ENCODE measurements around the gene BARX2.

BARX2 gene

DNA sequence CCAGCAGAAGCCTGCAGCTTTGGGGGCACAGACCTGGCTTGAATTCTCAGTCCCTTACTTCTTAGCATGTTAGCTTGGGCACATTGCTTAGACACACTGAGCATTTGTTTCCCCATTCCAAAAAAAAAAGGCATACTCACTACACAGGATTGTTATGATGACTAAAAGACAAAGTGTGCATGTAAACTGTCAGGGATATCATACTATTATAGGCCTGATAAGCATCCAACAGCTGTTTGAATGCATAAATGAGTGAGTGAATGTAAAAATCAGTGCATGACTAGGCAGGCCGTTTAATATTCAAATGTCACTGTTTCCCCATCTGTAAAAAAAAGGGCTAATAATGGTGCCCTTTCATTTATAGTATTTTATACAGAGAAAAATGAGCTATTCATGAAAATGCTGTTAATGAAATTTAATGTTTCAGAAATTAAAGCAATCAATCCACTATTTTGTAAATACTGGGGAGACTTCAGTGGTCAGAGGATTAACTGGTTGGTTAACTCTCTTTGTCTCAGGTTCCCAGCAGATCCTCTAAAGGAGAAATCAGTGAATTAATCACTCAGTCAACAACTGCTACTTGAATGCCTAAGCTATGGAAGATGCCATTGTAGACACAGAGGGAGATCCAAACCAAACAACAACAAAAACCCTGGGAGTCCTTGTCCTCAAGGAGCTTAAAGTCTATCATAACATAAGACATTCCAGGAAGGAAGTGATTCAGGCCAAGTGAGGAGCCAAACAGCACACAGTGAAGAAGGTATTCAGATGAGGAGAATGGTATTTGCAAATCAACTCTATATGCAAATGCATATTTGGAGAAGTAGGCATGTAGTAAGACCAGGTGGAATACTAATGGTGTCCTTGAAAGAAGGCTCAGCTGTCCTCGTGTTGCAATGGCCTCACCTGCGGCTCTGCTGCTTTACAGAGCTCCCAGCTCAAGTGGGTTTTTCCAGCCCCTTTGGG lies 26.8 kb downstream of the BARX2 start:
- DNase-seq: no peak

- DNase-seq: no peak
Measured at GRCh38 chr11:129404731-129405130, 29.1 kb downstream of the BARX2 start.

DNA sequence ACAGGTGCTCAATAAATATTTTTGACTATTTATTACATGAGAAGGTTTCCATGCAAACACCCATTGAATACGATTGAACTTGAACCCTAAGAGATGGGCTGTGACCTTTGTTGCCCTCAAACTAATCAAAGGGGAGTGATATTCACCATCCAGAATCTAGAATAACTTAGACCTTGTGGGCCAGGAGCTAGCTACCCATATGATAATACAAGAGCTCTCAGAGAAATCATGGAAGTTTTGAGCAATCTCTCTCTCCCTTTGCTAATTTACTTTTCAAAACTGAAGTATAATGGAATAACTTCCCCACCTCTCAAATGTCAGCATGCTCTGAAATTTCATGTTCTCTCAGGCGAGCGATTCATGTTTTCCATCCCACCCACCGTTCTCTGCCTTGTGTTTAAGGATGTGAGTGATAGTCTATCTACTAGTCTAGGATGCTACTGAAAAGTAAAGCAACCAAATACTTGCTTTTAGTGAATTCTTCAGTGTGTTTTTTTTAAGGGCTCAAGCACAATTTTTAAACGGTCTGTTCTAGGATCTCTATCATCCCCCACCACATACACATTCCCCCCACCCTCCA lies 33.3 kb downstream of the BARX2 start:
- DNase-seq: no peak

DNA sequence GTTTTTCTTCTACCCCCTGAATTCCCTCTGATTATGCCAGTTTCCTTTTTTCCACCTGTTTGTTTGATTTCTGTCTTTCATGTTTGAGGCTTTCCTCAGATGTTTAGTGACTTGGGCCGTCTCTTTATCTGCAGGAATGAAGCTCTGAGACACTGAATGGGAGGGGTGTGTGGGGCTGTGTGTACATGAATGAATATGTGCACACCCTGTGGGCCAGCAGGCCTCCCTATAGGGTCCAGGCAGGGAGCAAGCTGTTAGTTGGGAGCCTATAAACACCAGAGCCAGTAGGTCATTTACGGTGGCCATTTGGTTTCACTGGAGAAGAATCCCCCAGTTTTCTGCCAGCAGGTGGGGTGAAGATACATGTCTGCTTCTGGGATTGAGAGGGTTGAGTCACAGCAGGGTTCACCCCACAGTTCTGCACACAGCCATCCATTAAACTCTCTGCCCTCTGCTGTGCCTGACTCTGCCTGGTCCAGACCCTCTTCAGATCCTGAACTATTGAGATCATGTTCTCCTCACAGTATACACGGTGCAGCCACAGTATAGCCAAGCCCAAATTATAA lies 34.8 kb downstream of the BARX2 start:
- no peak for DNase-seq

DNA sequence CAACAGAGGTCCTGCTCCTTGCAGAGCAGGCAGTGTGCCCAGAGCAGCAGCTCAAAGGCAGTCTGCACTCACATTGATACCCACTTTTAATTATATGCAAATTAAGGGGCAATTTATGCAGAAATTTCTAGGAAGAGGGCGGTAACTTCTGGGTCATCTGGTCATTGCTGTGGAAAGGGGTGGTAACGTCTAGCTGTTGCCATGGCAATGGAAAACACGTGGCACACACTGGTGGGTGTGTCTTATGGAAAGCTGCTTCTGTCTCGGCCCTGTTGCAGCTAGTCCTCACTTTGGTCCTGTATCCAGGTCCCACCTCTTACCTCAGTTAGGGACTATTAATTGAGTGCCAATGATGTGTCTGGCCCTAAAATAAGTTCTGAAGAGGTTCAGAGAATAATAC lies 36.8 kb downstream of the BARX2 start:
- no peak for DNase-seq

GRCh38 chr11:129414144-129414872 lies 38.7 kb downstream of the BARX2 start:
- DNase-seq: no peak

DNA sequence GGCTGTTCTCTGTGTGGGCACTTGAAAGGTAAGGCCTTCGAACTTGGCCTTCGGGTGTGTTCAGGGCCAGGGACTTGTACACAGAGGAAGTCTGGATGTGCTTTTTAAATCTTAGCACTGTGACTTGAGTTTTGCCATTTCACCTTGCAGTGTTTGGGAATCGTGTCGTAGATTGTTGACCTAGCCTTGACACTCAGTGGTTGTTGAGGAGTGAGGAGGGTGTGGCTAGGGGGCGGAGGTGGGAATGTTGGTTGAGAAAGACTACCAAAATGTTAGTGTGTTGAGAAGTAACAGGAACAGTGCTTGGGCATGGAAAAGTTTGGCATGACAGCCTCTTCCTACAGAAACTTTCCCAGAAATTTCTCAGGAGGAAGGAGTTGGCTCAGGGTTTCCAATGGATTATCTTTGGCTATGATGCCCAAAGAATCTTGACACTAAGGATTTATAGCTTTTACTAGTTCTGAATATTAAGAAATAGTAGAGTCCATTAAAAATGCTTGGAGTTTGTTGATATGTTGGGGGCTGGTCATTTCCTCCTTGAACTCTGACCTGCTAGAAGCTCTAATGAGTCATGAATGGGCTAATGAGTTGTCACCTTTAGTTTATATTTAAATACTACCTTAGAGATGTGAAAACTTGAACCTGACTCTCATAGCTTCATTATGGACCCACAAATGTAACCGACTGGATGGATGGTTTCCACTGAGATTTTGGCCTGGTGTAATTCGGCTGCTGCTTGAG lies 40.6 kb downstream of the BARX2 start:
- no peak for DNase-seq

GRCh38 chr11:129417458-129417857 lies 41.8 kb downstream of the BARX2 start:
- DNase-seq: no peak

DNA sequence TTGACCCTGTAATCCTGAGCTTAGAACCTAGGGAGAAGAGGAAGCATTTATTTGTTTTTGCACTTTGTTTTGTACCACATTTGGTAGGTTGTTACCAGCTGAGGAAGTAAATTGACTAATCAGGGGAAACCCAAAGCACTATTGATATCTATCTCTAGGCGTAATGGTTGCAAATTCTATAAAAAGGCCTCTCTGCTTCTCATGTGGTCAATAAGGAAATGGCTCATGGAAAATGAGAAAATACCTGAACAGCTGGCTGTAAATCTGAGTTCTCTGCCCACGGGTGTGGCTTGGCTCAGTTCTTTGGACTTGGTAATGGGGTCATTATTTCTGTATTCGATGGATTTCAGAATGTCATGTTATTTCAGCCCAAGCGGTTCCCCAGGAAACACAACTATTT lies 42.4 kb downstream of the BARX2 start:
- no peak for DNase-seq

DNA sequence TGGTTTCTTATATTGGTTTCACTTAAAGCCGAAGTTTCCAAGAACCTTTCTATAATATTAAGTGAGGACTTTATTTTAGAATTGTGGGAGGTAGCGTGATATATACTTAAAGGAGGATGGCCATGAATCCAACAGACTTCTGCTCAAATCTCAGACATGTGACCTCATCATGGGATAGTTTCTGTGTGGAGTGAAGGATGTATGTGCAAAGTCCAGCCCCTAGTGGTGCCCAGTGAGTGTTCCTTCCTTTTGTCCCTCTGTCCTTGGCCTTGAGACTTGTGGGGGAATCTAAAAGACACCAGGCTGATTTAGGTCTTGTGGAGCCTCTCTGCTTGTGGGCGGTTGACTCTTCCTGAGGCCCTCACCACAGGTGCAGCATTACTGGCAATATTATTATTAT lies 43.7 kb downstream of the BARX2 start:
- no peak for DNase-seq

GRCh38 chr11:129423426-129423825 lies 47.8 kb downstream of the BARX2 start:
- DNase-seq: no peak

- DNase-seq: no peak
Measured at GRCh38 chr11:129425214-129425613, 49.6 kb downstream of the BARX2 start.

GRCh38 chr11:129426038-129426437 lies 50.4 kb downstream of the BARX2 start:
- DNase-seq: no peak

DNA sequence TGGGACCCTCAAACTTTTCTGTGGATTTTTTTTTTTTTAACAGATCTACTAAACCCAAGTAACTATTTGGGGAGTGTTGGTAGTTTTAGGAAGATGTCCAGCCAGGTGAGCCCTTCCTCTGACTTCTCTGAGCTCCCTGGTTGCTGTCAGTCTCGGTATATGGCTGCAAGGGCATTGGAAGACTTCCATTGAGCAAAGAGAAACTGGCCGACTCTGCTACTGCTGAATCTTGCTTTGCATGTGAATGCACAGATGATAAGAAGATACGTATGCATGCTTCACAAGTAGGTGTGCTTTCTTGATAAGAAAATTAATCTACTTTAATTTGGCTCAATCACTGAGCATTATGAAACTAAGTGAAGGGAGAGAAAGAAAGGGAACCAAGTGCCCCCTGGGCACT lies 51.1 kb downstream of the BARX2 start:
- DNase-seq: no peak

GRCh38 chr11:129427376-129427775 lies 51.7 kb downstream of the BARX2 start:
- no peak for DNase-seq

GRCh38 chr11:129427816-129428406 lies 52.3 kb downstream of the BARX2 start:
- DNase-seq: no peak

- DNase-seq: no peak
Measured at GRCh38 chr11:129428557-129428956, 52.9 kb downstream of the BARX2 start.

DNA sequence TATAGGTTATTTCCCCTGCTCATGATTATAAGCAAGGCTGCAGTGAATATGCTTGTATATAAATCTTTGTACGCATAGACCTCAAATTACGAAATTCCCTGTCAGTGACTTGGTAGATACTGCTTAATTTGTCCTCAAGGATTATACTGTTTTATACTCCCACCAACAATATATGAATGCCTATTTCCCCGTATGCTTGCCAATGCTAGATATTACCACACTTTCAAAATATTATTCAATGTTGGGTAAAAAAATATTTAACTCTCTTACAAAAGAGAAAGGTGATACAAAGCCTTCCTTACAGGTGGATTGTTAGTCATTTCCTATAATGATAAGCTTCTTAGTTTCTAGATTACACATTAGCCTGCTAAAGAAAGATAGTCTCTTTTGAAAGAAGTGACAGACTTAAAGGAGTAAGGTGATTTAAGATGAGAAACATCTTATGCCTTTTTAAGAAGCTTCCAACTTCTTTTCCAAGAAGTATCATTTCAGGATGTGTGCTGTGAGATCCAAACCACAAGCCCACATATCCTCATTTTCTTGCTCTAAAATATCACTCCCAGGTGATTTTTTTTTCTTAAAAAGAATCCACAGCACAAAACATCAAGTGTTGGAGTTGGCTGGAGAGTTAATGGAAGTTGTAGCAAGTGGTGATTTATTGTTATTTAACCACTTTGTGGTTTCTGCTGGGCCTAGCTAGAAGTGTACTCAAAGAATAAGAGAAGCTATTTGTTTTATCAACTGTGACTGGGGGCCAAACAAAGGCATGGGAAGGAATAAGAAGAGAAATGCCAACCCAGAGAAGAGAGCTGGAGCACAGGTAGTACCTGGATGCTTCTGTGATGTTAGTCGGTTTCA lies 59.2 kb downstream of the BARX2 start:
- DNase-seq: no peak

DNA sequence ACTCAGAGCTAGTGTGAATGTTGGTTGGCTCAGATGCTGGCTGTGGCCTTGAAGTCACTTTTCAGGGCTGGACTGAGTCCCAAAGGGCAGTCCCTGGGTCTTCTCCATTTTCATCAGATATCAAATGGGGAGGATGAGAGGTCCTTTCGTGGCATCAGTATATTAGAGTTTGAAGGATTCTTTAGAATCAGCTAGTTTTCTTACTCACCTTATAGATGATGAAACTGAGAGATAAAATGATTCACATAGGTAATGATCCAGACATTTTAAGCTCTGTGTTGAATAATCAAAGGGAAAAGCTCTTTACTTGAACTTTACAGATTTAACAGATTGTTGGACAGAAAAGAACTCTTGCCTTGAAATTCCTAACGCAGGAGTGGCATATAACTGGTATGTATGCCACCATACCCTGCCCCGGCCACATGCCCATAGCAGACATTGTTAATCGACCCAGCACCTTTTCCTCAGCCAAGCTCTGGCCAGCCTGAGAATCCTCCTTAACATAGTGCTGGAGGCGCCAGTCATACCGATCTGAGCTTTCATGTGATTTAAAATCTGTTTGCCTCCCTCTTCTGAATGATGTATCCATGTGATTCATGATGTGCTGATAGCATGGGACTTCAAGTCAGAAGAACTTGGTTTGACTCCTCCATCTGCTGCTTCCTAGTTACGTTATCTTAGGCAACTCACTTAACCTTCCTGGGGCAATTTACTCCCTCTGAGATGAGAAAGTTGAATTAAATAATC lies 60.0 kb downstream of the BARX2 start:
- DNase-seq: no peak

DNA sequence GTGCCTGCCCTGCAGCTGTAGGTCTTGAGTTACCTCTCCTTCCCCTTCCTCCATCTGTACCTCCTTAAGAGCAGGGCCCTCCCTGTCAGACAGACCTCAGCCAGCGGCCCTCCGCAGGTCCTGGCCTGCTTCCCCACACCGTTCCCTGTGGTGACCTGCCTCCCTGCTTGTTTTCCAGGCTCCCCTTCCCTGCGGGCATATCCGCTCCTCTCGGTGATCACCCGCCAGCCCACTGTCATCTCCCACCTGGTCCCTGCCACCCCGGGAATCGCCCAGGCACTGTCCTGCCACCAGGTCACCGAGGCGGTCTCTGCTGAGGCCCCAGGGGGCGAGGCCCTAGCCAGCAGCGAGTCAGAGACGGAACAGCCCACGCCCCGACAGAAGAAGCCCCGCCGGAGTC lies 60.9 kb downstream of the BARX2 start:
- no peak for DNase-seq

Measured in activated CD8-positive, alpha-beta memory T cell treated with anti-CD3 and anti-CD28 coated beads for 24 hours (primary cell).